GM19328 (cell line): ENCODE measurements around the gene CD86.

ENCODE experiments used
- ATAC-seq: cut with Tn5 transposase; IDR thresholded peaks from one replicate; pipeline ENCODE4 v1.9.1; 2021; ENCODE audit warnings: mild to moderate bottlenecking, moderate library complexity; ENCODE audit not compliant: unreplicated experiment

CD86 gene

GRCh38 chr3:122058294-122058693, 3.1 kb downstream of the CD86 start:
- ATAC-seq = no peak

GRCh38 chr3:122060040-122060698, 5.0 kb downstream of the CD86 start:
- ATAC-seq = no peak

- no peak for ATAC-seq
These were observed 8.7 kb downstream of the CD86 start for GRCh38 chr3:122063908-122064307.

GRCh38 chr3:122064326-122064725, 9.2 kb downstream of the CD86 start:
- ATAC-seq = no peak

GRCh38 chr3:122066331-122067213, 11.4 kb downstream of the CD86 start:
- ATAC-seq = no peak

- ATAC-seq = peak; percentile 41
These were observed 12.0 kb downstream of the CD86 start for GRCh38 chr3:122067214-122067550.

GRCh38 chr3:122067588-122068240, 12.6 kb downstream of the CD86 start:
- no peak for ATAC-seq

- ATAC-seq = peak; percentile 40
These were observed 19.6 kb downstream of the CD86 start for GRCh38 chr3:122074621-122075265.

GRCh38 chr3:122076491-122077292, 21.5 kb downstream of the CD86 start:
- no peak for ATAC-seq

- no peak for ATAC-seq
These were observed 22.4 kb downstream of the CD86 start for GRCh38 chr3:122077293-122078234.

GRCh38 chr3:122078235-122078935, 23.2 kb downstream of the CD86 start:
- no peak for ATAC-seq

GRCh38 chr3:122079524-122080206, 24.5 kb downstream of the CD86 start:
- ATAC-seq = no peak

- no peak for ATAC-seq
These were observed 25.0 kb downstream of the CD86 start for GRCh38 chr3:122080207-122080587.

GRCh38 chr3:122081543-122082247, 26.5 kb downstream of the CD86 start:
- ATAC-seq = no peak

- no peak for ATAC-seq
These were observed 27.2 kb downstream of the CD86 start for GRCh38 chr3:122082357-122082756.

- ATAC-seq = no peak
These were observed 29.6 kb downstream of the CD86 start for GRCh38 chr3:122084799-122085198.

- no peak for ATAC-seq
These were observed 30.5 kb downstream of the CD86 start for GRCh38 chr3:122085673-122086072.

GRCh38 chr3:122088531-122088930, 33.4 kb downstream of the CD86 start:
- ATAC-seq = no peak
